Measurements from ENCODE around the gene MRPL23.

DNA sequence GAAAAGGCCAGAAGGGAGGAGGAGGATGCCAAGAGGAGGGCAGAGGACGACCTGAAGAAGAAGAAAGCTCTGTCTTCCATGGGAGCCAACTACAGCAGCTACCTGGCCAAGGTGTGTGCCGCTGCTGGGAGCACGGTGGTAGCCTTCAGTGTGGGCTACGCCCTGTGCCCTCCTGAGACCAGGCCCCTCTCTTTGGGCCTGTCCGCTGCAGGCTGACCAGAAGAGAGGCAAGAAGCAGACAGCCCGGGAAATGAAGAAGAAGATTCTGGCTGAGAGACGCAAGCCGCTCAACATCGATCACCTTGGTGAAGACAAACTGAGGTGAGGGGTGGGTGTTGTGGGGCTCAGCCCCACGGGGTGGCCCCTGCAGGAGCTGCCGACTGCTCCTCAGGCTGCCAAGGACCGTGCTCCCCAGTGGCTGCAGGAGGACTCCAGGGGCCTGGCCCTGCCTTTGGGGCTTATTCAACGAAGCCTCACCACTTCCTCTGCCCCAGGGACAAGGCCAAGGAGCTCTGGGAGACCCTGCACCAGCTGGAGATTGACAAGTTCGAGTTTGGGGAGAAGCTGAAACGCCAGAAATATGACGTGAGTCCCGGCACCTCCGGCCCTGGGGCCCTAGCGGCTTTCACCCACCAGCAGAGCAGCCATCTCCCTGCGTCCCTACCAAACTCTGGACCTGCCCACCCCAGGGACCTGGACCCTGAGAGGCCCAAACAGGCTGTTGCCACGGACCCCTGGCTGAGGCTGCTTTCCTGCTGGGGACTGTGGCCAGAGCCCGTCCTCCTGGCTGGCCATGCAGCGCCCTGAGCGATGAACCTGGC is 12.6 kb upstream of the MRPL23 start:
- TF ChIP-seq, protein P1, sequence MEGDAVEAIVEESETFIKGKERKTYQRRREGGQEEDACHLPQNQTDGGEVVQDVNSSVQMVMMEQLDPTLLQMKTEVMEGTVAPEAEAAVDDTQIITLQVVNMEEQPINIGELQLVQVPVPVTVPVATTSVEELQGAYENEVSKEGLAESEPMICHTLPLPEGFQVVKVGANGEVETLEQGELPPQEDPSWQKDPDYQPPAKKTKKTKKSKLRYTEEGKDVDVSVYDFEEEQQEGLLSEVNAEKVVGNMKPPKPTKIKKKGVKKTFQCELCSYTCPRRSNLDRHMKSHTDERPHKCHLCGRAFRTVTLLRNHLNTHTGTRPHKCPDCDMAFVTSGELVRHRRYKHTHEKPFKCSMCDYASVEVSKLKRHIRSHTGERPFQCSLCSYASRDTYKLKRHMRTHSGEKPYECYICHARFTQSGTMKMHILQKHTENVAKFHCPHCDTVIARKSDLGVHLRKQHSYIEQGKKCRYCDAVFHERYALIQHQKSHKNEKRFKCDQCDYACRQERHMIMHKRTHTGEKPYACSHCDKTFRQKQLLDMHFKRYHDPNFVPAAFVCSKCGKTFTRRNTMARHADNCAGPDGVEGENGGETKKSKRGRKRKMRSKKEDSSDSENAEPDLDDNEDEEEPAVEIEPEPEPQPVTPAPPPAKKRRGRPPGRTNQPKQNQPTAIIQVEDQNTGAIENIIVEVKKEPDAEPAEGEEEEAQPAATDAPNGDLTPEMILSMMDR (IDR thresholded peaks at IDR 0.05; ENCODE audit: control extremely low read depth in 1 of 3, insufficient read depth in 1 of 3, low read depth in 1 of 3, low read length in 3 of 3) = no peak
- TF ChIP-seq HDAC6 (IDR thresholded peaks at IDR 0.05; ENCODE audit: low read depth, low read length) (no peak), TCF12 (IDR thresholded peaks at IDR 0.05; ENCODE audit: low read depth, low read length) (no peak), POLR2A (IDR thresholded peaks at IDR 0.05; ENCODE audit: control extremely low read depth in 1 of 2, low read depth in 2 of 2, low read length in 2 of 2) (no peak)

Measured in H1 (cell line).